ENCODE results near the gene CCDC180. TPM values are rescaled to one million over a fixed set of nuclear protein-coding genes. Genes with fewer than 3 reads are reported as not detected.

CCDC180 gene
- total and polyA plus RNA-seq, 4 donors = 3.3 to 34.3 (median 10.1) TPM

DNA sequence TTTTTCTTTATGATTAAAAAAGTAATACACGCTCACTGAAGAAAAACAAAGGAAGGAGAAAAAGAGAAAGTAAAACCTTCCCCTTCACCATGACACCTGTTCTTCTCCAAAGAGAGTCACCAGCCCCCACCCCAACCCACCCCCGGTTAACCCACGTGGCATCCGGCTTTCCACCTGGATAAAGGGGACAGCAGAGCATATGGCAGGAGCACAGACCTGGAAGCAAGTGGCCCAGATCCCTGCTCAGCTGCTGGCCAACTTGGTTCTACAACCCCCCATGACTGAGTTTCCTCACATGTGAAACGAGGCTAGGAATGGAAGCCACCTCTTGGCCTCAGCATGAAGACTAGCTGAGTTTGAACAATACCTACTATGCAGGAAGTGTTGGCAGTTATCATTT lies 5.1 kb downstream of the CCDC180 start:
- H3K4me3 ChIP-seq = no peak overlapping the region
- no peak overlapping the region for H3K9ac ChIP-seq (ENCODE audit: insufficient read depth in 1 of 2, low read length in 2 of 2)
- ATAC-seq (ENCODE audit: insufficient read depth, low FRiP score) (no peak), DNase-seq (no peak)
- whole genome bisulfite sequencing, 2 donors = 90 to 93% methylated on average over 5 of the region's 5 CpGs
- H3K27me3 ChIP-seq (ENCODE audit: control insufficient read depth in 3 of 3, insufficient read depth in 3 of 3, low read length in 2 of 3) = peaks cover 0 to 7% (median 0%) of the 10 kb centered on the region in 3 donors
- peaks cover 0 to 16% (median 1%) of the 10 kb centered on the region in 5 donors for H3K4me1 ChIP-seq (ENCODE audit: control insufficient read depth in 5 of 5, insufficient read depth in 5 of 5, low read length in 5 of 5)
- no peak overlapping the region for H3K27ac ChIP-seq (ENCODE audit: low read depth in 1 of 2, low read length in 1 of 2)
- TF ChIP-seq, protein P1, sequence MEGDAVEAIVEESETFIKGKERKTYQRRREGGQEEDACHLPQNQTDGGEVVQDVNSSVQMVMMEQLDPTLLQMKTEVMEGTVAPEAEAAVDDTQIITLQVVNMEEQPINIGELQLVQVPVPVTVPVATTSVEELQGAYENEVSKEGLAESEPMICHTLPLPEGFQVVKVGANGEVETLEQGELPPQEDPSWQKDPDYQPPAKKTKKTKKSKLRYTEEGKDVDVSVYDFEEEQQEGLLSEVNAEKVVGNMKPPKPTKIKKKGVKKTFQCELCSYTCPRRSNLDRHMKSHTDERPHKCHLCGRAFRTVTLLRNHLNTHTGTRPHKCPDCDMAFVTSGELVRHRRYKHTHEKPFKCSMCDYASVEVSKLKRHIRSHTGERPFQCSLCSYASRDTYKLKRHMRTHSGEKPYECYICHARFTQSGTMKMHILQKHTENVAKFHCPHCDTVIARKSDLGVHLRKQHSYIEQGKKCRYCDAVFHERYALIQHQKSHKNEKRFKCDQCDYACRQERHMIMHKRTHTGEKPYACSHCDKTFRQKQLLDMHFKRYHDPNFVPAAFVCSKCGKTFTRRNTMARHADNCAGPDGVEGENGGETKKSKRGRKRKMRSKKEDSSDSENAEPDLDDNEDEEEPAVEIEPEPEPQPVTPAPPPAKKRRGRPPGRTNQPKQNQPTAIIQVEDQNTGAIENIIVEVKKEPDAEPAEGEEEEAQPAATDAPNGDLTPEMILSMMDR (IDR thresholded peaks at IDR 0.05; ENCODE audit: control extremely low read depth, extremely low read depth) = no peak
- peaks cover 4 to 32% (median 27%) of the 10 kb centered on the region in 4 donors for H3K36me3 ChIP-seq (ENCODE audit: control insufficient read depth in 4 of 4, insufficient read depth in 4 of 4, low read length in 4 of 4)
- H3K9me3 ChIP-seq (ENCODE audit: control insufficient read depth in 4 of 4, insufficient read depth in 3 of 4, low read length in 3 of 4) = no peaks in the 10 kb centered on the region

DNA sequence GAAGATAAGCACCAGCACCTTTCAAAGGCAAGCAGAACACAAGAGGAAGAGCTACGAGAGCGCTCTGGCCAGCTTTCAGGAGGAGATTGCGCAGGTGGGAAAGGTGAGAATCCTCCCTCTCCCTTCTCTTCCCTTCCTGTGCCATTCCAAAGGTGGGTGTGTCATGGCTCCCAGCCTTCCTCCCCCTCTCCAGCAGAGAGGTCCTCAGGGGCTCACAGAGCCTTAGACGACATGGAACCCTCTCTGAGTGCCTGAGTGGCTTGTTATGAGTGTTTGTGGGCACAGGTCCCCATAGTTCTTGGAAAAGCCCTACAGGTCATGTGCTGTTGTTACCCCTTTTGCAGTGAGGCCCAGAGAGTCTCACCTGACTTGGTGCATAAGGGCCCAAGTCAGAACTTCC lies 5.8 kb downstream of the CCDC180 start:
- no peak overlapping the region for H3K27ac ChIP-seq (ENCODE audit: low read depth in 1 of 2, low read length in 1 of 2)
- no peak overlapping the region for H3K9ac ChIP-seq (ENCODE audit: insufficient read depth in 1 of 2, low read length in 2 of 2)
- peaks cover 4 to 36% (median 31%) of the 10 kb centered on the region in 4 donors for H3K36me3 ChIP-seq (ENCODE audit: control insufficient read depth in 4 of 4, insufficient read depth in 4 of 4, low read length in 4 of 4)
- ATAC-seq (ENCODE audit: insufficient read depth, low FRiP score) = no peak
- H3K4me1 ChIP-seq (ENCODE audit: control insufficient read depth in 5 of 5, insufficient read depth in 5 of 5, low read length in 5 of 5) = peaks cover 0 to 16% (median 0%) of the 10 kb centered on the region in 5 donors
- TF ChIP-seq, protein P1 (IDR thresholded peaks at IDR 0.05; ENCODE audit: control extremely low read depth, extremely low read depth) = no peak
- peaks cover 0 to 2% (median 0%) of the 10 kb centered on the region in 3 donors for H3K27me3 ChIP-seq (ENCODE audit: control insufficient read depth in 3 of 3, insufficient read depth in 3 of 3, low read length in 2 of 3)
- H3K4me3 ChIP-seq = no peak overlapping the region
- no peaks in the 10 kb centered on the region for H3K9me3 ChIP-seq (ENCODE audit: control insufficient read depth in 4 of 4, insufficient read depth in 3 of 4, low read length in 3 of 4)
- WGBS, 2 donors = 81 to 89% methylated on average over 4 of the region's 4 CpGs
- DNase-seq = no peak

DNA sequence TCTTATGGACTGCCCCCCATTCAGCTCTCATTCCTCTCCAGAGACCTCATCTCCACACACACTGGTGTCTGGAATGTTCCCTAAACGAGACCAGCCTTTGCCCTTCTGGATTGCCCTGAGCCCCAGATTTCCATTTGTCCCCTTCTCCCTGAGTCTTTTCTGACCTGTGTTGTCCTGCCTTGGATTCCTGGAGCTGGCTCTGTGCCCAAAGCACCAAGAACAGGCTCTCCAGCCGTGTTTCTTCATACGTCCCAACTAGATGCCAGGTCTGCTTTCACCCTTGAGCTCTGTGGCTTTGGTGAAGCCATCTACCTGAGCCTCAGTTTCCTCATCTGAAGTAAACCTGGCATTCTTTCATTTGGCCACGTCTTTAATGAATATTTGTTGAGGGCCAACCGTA lies 6.3 kb downstream of the CCDC180 start:
- no peak for DNase-seq
- no peak overlapping the region for H3K9ac ChIP-seq (ENCODE audit: insufficient read depth in 1 of 2, low read length in 2 of 2)
- H3K4me1 ChIP-seq (ENCODE audit: control insufficient read depth in 5 of 5, insufficient read depth in 5 of 5, low read length in 5 of 5) = peaks cover 0 to 16% (median 0%) of the 10 kb centered on the region in 5 donors
- H3K4me3 ChIP-seq = no peak overlapping the region
- ATAC-seq (ENCODE audit: insufficient read depth, low FRiP score) = no peak
- no peaks in the 10 kb centered on the region for H3K27me3 ChIP-seq (ENCODE audit: control insufficient read depth in 3 of 3, insufficient read depth in 3 of 3, low read length in 2 of 3)
- H3K36me3 ChIP-seq (ENCODE audit: control insufficient read depth in 4 of 4, insufficient read depth in 4 of 4, low read length in 4 of 4) = peaks cover 4 to 36% (median 32%) of the 10 kb centered on the region in 4 donors
- 80 to 91% methylated on average over 5 of the region's 5 CpGs for WGBS, 2 donors
- H3K27ac ChIP-seq (ENCODE audit: low read depth in 1 of 2, low read length in 1 of 2) = no peak overlapping the region
- TF ChIP-seq, protein P1 (IDR thresholded peaks at IDR 0.05; ENCODE audit: control extremely low read depth, extremely low read depth) = no peak
- H3K9me3 ChIP-seq (ENCODE audit: control insufficient read depth in 4 of 4, insufficient read depth in 3 of 4, low read length in 3 of 4) = no peaks in the 10 kb centered on the region

DNA sequence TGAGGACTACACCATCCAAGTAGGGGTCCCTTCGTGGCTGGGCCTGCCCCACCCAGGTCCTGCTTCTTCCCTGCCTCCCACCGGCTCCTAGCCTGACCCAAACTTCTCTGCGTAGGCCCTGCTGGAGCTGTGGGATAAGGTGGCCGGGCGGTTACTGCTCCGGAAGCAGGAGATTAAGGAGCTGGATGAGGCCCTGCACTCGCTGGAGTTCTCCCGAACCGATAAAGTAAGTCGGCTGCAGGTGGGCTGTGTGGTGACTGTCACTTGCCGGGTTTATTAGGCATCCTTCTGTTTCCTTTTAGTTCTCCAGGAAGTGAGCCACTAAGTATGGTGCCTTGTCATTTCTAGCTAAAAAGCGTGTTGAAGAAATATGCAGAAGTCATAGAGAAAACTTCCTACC lies 7.0 kb downstream of the CCDC180 start:
- Histone ChIP-seq H3K27ac (ENCODE audit: low read depth in 1 of 2, low read length in 1 of 2) (no peak overlapping the region), H3K27me3 (ENCODE audit: control insufficient read depth in 3 of 3, insufficient read depth in 3 of 3, low read length in 2 of 3) (no peaks in the 10 kb centered on the region), H3K4me3 (no peak overlapping the region), H3K9ac (ENCODE audit: insufficient read depth in 1 of 2, low read length in 2 of 2) (no peak overlapping the region), H3K36me3 (ENCODE audit: control insufficient read depth in 4 of 4, insufficient read depth in 4 of 4, low read length in 4 of 4) (peaks cover 4 to 35% (median 31%) of the 10 kb centered on the region in 4 donors), H3K9me3 (ENCODE audit: control insufficient read depth in 4 of 4, insufficient read depth in 3 of 4, low read length in 3 of 4) (no peaks in the 10 kb centered on the region), H3K4me1 (ENCODE audit: control insufficient read depth in 5 of 5, insufficient read depth in 5 of 5, low read length in 5 of 5) (peaks cover 0 to 16% (median 0%) of the 10 kb centered on the region in 5 donors)
- DNase-seq (no peak), ATAC-seq (ENCODE audit: insufficient read depth, low FRiP score) (no peak)
- TF ChIP-seq, protein P1 (IDR thresholded peaks at IDR 0.05; ENCODE audit: control extremely low read depth, extremely low read depth) = no peak
- WGBS, 2 donors = 92 to 94% methylated on average over 12 of the region's 12 CpGs
